GM13976 (cell line): ENCODE measurements around the gene RASA3.
"Not testable (repeated sequence)": the region's sequence is repeated elsewhere in the genome, so short reads cannot be mapped to it uniquely, and the experiment has no call there.

Experiments
- DNase-seq: peaks from one replicate; pipeline ENCODE4 v3.0.0; 2012; ENCODE audit warnings: low spot score
- in situ Hi-C: fragments of 300-500 bp; cut with MboI; formaldehyde crosslinking; loops from one replicate; pipeline ENCODE4 v1.12.0; 2022; ENCODE audit warnings: low sequenced_read_pairs, mixed read lengths, inconsistent platforms; ENCODE audit not compliant: unreplicated experiment
- TF ChIP-seq, protein P1 (sequence below): IDR thresholded peaks from 2 replicates; pipeline ENCODE4 v1.5.1; 2012; ENCODE audit warnings: borderline replicate concordance, mild to moderate bottlenecking; ENCODE audit not compliant: insufficient read depth; ENCODE audit errors: extremely low read depth, missing control alignments, control extremely low read depth

RASA3 gene

DNA sequence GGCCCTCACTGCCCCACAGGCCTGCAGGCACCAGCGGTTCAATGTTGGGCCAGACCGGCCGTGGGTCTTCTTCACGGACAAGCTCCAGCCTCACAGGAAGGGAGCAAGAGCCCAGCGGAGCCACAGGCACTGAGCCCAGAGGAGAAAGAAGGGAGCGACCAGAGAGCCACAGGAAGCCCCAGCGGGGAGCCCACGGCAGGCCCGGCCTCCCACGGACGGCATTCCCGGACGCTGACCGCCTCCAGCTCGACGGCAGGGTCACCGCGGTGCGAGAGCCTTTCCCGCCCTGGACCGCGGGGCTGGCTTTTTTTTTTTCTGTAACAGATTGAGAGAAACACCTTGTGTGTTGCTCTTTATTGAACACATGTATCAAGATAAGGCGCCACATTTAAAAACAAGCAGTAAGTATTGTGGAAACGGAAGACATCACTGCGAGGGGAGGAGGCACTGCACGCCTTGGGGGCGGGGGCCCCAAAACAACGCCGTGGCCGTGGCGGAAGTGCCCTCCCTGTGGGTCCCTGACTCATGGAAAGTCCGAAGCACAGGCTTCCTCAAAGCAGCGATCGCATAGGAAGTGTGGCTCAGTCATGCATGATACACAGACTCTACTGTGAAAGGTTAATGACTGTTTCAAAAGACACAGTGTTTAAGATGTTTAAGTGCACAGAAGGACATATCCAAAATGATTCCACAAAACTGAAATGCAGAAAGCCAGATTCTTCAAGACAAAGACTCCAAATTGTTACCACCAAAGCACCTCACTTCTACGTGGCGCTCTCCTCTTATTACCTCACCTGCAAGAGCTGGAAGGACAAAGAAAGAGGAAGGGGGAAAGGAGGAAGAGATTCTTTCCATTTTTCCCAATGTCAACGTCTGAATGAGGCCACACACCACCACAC lies 3.5 kb downstream of the RASA3 start:
- in situ Hi-C loops: no loop called here
- peak; percentile 94 for DNase-seq
- TF ChIP-seq, protein P1, sequence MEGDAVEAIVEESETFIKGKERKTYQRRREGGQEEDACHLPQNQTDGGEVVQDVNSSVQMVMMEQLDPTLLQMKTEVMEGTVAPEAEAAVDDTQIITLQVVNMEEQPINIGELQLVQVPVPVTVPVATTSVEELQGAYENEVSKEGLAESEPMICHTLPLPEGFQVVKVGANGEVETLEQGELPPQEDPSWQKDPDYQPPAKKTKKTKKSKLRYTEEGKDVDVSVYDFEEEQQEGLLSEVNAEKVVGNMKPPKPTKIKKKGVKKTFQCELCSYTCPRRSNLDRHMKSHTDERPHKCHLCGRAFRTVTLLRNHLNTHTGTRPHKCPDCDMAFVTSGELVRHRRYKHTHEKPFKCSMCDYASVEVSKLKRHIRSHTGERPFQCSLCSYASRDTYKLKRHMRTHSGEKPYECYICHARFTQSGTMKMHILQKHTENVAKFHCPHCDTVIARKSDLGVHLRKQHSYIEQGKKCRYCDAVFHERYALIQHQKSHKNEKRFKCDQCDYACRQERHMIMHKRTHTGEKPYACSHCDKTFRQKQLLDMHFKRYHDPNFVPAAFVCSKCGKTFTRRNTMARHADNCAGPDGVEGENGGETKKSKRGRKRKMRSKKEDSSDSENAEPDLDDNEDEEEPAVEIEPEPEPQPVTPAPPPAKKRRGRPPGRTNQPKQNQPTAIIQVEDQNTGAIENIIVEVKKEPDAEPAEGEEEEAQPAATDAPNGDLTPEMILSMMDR: no peak

DNA sequence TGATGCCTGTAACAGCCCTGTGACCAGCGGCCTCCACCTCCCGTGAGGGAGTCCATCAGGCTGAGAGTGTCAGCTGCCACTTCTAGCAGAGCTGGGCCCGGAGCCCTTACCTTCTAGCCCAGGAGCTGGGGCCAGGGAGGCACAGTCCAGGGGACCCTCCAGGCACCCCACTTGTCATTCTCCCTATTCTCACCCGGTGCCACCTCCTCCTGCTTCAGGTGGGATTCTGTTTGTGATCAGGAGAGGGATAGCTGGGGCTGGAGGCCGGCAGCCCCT lies 4.1 kb downstream of the RASA3 start:
- no peak for DNase-seq
- TF ChIP-seq, protein P1: no peak
- in situ Hi-C loops: no loop called here

DNA sequence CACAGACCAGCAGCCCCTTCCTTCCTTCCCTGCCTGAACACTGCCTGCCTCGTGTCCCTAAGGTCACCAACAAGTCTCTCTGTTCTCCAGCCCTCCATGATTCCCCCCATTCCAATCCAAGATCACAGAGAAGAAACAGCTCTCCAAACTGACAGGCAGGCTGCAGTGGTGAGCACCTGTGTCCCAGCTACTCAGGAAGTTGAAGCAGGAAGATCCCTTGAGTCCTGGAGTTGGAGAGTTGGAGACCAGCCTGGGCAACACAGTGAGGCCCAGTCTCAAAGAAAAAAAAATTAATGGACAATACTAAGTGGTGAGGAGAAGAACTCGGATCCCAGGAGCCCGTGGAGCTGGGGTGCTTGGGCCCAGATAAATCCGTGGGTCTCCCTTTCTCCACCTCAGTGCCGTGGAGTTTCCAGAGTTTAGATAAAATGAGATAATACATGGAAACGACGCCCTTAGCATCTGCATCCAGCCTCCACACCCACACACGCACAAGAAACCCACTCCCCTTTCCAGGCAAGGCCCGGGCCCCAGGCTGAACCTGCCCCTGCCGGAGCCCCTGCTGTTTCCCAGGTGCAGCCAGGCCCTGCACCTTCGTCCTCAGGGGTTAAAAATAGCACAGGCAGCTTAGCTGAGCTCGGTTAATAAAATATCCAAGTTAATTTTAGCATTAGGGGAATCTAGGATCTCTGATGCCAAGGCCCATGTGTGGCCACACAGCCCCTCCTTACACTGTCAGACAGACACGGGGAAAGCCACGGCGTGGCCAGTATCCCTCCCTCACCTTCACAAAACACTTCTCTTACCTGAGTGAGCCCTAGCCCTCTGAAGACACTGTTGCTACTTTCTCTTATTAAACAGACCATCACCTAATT lies 4.7 kb downstream of the RASA3 start:
- TF ChIP-seq, protein P1: no peak
- no peak for DNase-seq
- in situ Hi-C loops: no loop called here

- TF ChIP-seq, protein P1: no peak
- in situ Hi-C loops: no loop called here
- DNase-seq: no peak
These were observed 5.5 kb downstream of the RASA3 start for GRCh38 chr13:114126789-114127472.

DNA sequence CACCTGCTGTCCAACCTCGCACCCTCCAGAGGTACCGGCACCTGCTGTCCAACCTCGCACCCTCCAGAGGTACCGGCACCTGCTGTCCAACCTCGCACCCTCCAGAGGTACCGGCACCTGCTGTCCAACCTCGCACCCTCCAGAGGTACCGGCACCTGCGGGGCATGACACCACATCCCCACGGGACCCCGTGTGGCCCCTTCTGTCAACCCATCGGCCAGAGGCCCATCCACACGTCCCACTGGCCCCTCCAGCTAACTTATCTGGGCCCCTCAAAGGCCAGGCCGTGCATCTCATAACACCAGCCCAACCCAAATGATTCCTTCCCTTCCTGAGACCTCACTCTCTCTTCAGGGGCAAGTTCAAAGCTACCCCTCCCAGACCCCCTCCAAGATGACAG lies 6.3 kb downstream of the RASA3 start:
- DNase-seq, in situ Hi-C loops: not testable (repeated sequence)

- in situ Hi-C loops: no loop called here
- TF ChIP-seq, protein P1: no peak
- no peak for DNase-seq
These were observed 6.8 kb downstream of the RASA3 start for GRCh38 chr13:114125589-114125988.
